NT2/D1 (cell line): Measurements from ENCODE around the gene FAM81A.

ENCODE experiments used
- YY1 ChIP-seq: IDR thresholded peaks from 2 replicates; pipeline ENCODE4 v1.6.1; 2011; ENCODE audit not compliant: insufficient read length, insufficient read depth
- ZNF274 ChIP-seq: IDR thresholded peaks from 2 replicates; pipeline ENCODE4 v1.6.1; 2011; ENCODE audit warnings: mild to moderate bottlenecking, low read depth, low read length

GRCh38 chr15:59567324-59567723 is 129.3 kb downstream of the FAM81A start:
- TF ChIP-seq ZNF274, result no peak
- no peak for TF ChIP-seq YY1
